HG02610 (cell line): ENCODE measurements around the gene SGCE.

ENCODE experiments used
- ATAC-seq: cut with Tn5 transposase; IDR thresholded peaks from one replicate; pipeline ENCODE4 v1.9.1; 2021; ENCODE audit warnings: mild to moderate bottlenecking, moderate library complexity; ENCODE audit not compliant: unreplicated experiment

The SGCE gene

GRCh38 chr7:94630855-94631254 is 25.1 kb downstream of the SGCE start:
- no peak for ATAC-seq

- ATAC-seq = no peak
Observed at GRCh38 chr7:94623820-94624219, 32.1 kb downstream of the SGCE start.

GRCh38 chr7:94621120-94621519 is 34.8 kb downstream of the SGCE start:
- peak; percentile 2 for ATAC-seq

GRCh38 chr7:94620703-94621118 is 35.2 kb downstream of the SGCE start:
- ATAC-seq = peak; percentile 99

GRCh38 chr7:94618126-94618525 is 37.8 kb downstream of the SGCE start:
- ATAC-seq = no peak

- ATAC-seq = no peak
Observed at GRCh38 chr7:94616855-94617254, 39.1 kb downstream of the SGCE start.

- no peak for ATAC-seq
Observed at GRCh38 chr7:94615666-94616065, 40.3 kb downstream of the SGCE start.

GRCh38 chr7:94612661-94613060 is 43.3 kb downstream of the SGCE start:
- no peak for ATAC-seq

- no peak for ATAC-seq
Observed at GRCh38 chr7:94612253-94612652, 43.7 kb downstream of the SGCE start.

- ATAC-seq = no peak
Observed at GRCh38 chr7:94609561-94609960, 46.4 kb downstream of the SGCE start.

GRCh38 chr7:94605031-94605430 is 50.9 kb downstream of the SGCE start:
- peak; percentile 94 for ATAC-seq

- no peak for ATAC-seq
Observed at GRCh38 chr7:94602181-94602580, 53.8 kb downstream of the SGCE start.

- no peak for ATAC-seq
Observed at GRCh38 chr7:94600267-94600666, 55.7 kb downstream of the SGCE start.

- no peak for ATAC-seq
Observed at GRCh38 chr7:94595717-94596116, 60.2 kb downstream of the SGCE start.

- no peak for ATAC-seq
Observed at GRCh38 chr7:94594882-94595281, 61.1 kb downstream of the SGCE start.

- peak; percentile 61 for ATAC-seq
Observed at GRCh38 chr7:94591176-94591575, 64.8 kb downstream of the SGCE start.

- ATAC-seq = no peak
Observed at GRCh38 chr7:94590526-94591162, 65.3 kb downstream of the SGCE start.

- no peak for ATAC-seq
Observed at GRCh38 chr7:94588075-94588474, 67.9 kb downstream of the SGCE start.

- no peak for ATAC-seq
Observed at GRCh38 chr7:94584113-94584512, 71.8 kb downstream of the SGCE start.

- ATAC-seq = no peak
Observed at GRCh38 chr7:94580601-94581000, 75.3 kb downstream of the SGCE start.

GRCh38 chr7:94579470-94579869 is 76.5 kb downstream of the SGCE start:
- no peak for ATAC-seq

- ATAC-seq = no peak
Observed at GRCh38 chr7:94578614-94579013, 77.3 kb downstream of the SGCE start.

- no peak for ATAC-seq
Observed at GRCh38 chr7:94577357-94577756, 78.6 kb downstream of the SGCE start.
